ENCODE data around the gene BAIAP2.

The BAIAP2 gene

GRCh38 chr17:81034779-81035520 lies at the start of gene BAIAP2:
TSS of gene BAIAP2 (plus strand) at chr17:81035151. CDS start at chr17:81035255, 104 bp downstream.
- peak; percentile 55 for DNase-seq (ENCODE audit: low spot score)

GRCh38 chr17:80986046-80986445 lies 48.9 kb upstream of the BAIAP2 start:
- DNase-seq (ENCODE audit: low spot score) = no peak

- DNase-seq (ENCODE audit: low spot score) = no peak
These were observed 48.0 kb upstream of the BAIAP2 start for GRCh38 chr17:80986816-80987475.

GRCh38 chr17:80987941-80988461 lies 47.0 kb upstream of the BAIAP2 start:
- no peak for DNase-seq (ENCODE audit: low spot score)

- DNase-seq (ENCODE audit: low spot score) = no peak
These were observed 45.4 kb upstream of the BAIAP2 start for GRCh38 chr17:80989586-80989913.

GRCh38 chr17:80990921-80991644 lies 43.9 kb upstream of the BAIAP2 start:
- no peak for DNase-seq (ENCODE audit: low spot score)

GRCh38 chr17:80991645-80992076 lies 43.3 kb upstream of the BAIAP2 start, which contains the start of gene CHMP6:
TSS of gene CHMP6 (plus strand) at chr17:80991841. CDS start at chr17:80991919, 78 bp downstream.
- peak; percentile 31 for DNase-seq (ENCODE audit: low spot score)

GRCh38 chr17:80992077-80992947 lies 42.6 kb upstream of the BAIAP2 start:
- no peak for DNase-seq (ENCODE audit: low spot score)

- no peak for DNase-seq (ENCODE audit: low spot score)
These were observed 41.9 kb upstream of the BAIAP2 start for GRCh38 chr17:80992948-80993624.

- DNase-seq (ENCODE audit: low spot score) = no peak
These were observed 39.8 kb upstream of the BAIAP2 start for GRCh38 chr17:80995131-80995530.

GRCh38 chr17:80996422-80997305 lies 38.3 kb upstream of the BAIAP2 start:
- DNase-seq (ENCODE audit: low spot score) = no peak

- no peak for DNase-seq (ENCODE audit: low spot score)
These were observed 37.4 kb upstream of the BAIAP2 start for GRCh38 chr17:80997424-80998117.

- DNase-seq (ENCODE audit: low spot score) = no peak
These were observed 36.7 kb upstream of the BAIAP2 start for GRCh38 chr17:80998118-80998747.

GRCh38 chr17:80998748-80999535 lies 36.0 kb upstream of the BAIAP2 start:
- no peak for DNase-seq (ENCODE audit: low spot score)

- DNase-seq (ENCODE audit: low spot score) = no peak
These were observed 35.2 kb upstream of the BAIAP2 start for GRCh38 chr17:80999536-81000333.

- DNase-seq (ENCODE audit: low spot score) = no peak
These were observed 34.7 kb upstream of the BAIAP2 start for GRCh38 chr17:81000334-81000630.

- no peak for DNase-seq (ENCODE audit: low spot score)
These were observed 34.2 kb upstream of the BAIAP2 start for GRCh38 chr17:81000631-81001357.
